SU-DHL-6 (cell line): ENCODE data around the gene OR4L1.

Source experiments
- H2AFZ ChIP-seq: fragments of 200-600 bp; sonication (generic); 2 replicates; pipeline ENCODE4 v1.6.1; 2014; ENCODE audit warnings: low read depth, mild to moderate bottlenecking, moderate library complexity, mixed read lengths, antibody characterized with exemption, low read length; ENCODE audit not compliant: severe bottlenecking
- H3F3A ChIP-seq: fragments of 200-600 bp; shearing (Covaris generic); 2 replicates; pipeline ENCODE4 v1.6.0; 2016; ENCODE audit warnings: antibody characterized with exemption, mild to moderate bottlenecking; ENCODE audit not compliant: insufficient read depth
- H3K27ac ChIP-seq: fragments of 200-600 bp; sonication (generic); 2 replicates; pipeline ENCODE4 v1.5.1; 2016; ENCODE audit warnings: low read depth, mild to moderate bottlenecking, low read length, moderate library complexity, mixed read lengths
- H3K27me3 ChIP-seq: fragments of 200-600 bp; sonication (generic), shearing (Covaris generic); 2 replicates; pipeline ENCODE4 v1.6.0; 2014; ENCODE audit warnings: mild to moderate bottlenecking, low read length
- H3K36me3 ChIP-seq: fragments of 200-600 bp; sonication (generic); 2 replicates; pipeline ENCODE4 v1.6.1; 2014; ENCODE audit warnings: mild to moderate bottlenecking, low read length, mixed read lengths
- H3K4me2 ChIP-seq: fragments of 300-600, 200-600 bp; shearing (Covaris generic), sonication (generic); 2 replicates; pipeline ENCODE4 v1.6.0; 2014; ENCODE audit warnings: low read length, low read depth, mild to moderate bottlenecking; ENCODE audit not compliant: poor library complexity, severe bottlenecking
- H3K4me3 ChIP-seq: fragments of 200-600 bp; sonication (generic); 2 replicates; pipeline ENCODE4 v1.5.1; 2014; ENCODE audit warnings: antibody characterized with exemption, low read length, mild to moderate bottlenecking, mixed read lengths; ENCODE audit not compliant: insufficient read depth, poor library complexity, severe bottlenecking
- H3K79me2 ChIP-seq: fragments of 200-600 bp; sonication (generic); 2 replicates; pipeline ENCODE4 v1.6.1; 2014; ENCODE audit warnings: mild to moderate bottlenecking, low read length, moderate library complexity; ENCODE audit not compliant: insufficient read depth
- H3K9ac ChIP-seq: fragments of 200-600 bp; sonication (generic); 2 replicates; pipeline ENCODE4 v1.7.0; 2014; ENCODE audit warnings: mild to moderate bottlenecking, low read length
- H3K9me2 ChIP-seq: fragments of 200-600 bp; sonication (generic); replicated peaks from 2 replicates; pipeline ENCODE4 v1.6.1; 2014; ENCODE audit warnings: low read length; ENCODE audit not compliant: insufficient read depth
- H3K9me3 ChIP-seq: fragments of 200-600 bp; sonication (generic); 2 replicates; pipeline ENCODE4 v1.6.1; 2014; ENCODE audit warnings: low read length, mixed read lengths; ENCODE audit not compliant: insufficient read depth
- H4K20me1 ChIP-seq: fragments of 200-600 bp; sonication (generic); 2 replicates; pipeline ENCODE4 v1.6.1; 2014; ENCODE audit warnings: low read depth, mild to moderate bottlenecking, antibody characterized with exemption, low read length, moderate library complexity, mixed read lengths
- EZH2phosphoT487 ChIP-seq: fragments of 200-600 bp; sonication (generic), shearing (Covaris generic); conservative IDR thresholded peaks from 2 replicates; pipeline ENCODE4 v1.6.1; 2018; ENCODE audit warnings: mild to moderate bottlenecking, antibody characterized with exemption, low read length, moderate library complexity, mixed read lengths
- TF ChIP-seq, protein P1 (sequence below): fragments of 200-600 bp; sonication (generic); IDR thresholded peaks from one replicate; pipeline ENCODE4 v1.5.1; 2017; ENCODE audit warnings: antibody characterized with exemption, mild to moderate bottlenecking, low read length, moderate library complexity; ENCODE audit not compliant: insufficient read depth, poor library complexity, severe bottlenecking

Gene OR4L1

DNA sequence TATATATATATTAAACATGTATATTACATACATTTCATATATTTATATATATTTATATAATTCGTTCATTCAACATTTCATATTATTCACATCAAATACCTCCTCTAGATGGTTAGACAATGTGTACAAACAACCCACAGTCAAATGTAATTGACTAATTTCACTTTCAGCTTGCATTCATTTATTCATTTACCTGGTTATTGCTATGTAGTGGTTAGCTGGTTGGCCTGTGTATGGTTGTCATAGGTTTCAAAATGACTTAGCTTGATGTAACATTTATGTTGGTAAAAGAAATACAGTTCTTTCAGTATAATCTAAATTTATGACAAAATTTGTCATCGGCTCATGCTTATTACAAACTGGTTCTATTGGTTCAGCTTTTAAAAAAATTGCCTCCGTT lies 24.4 kb upstream of the OR4L1 start:
- Histone ChIP-seq H3K27ac (no peak overlapping the region), H2AFZ (no peak overlapping the region), H4K20me1 (no peaks in the 10 kb centered on the region), H3K9ac (no peak overlapping the region), H3F3A (no peaks in the 10 kb centered on the region), H3K36me3 (no peaks in the 10 kb centered on the region), H3K9me2 (no peaks in the 10 kb centered on the region), H3K4me3 (no peak overlapping the region), H3K27me3 (no peaks in the 10 kb centered on the region), H3K79me2 (no peaks in the 10 kb centered on the region), H3K4me2 (no peak overlapping the region), H3K9me3 (no peaks in the 10 kb centered on the region)
- TF ChIP-seq, protein P1, sequence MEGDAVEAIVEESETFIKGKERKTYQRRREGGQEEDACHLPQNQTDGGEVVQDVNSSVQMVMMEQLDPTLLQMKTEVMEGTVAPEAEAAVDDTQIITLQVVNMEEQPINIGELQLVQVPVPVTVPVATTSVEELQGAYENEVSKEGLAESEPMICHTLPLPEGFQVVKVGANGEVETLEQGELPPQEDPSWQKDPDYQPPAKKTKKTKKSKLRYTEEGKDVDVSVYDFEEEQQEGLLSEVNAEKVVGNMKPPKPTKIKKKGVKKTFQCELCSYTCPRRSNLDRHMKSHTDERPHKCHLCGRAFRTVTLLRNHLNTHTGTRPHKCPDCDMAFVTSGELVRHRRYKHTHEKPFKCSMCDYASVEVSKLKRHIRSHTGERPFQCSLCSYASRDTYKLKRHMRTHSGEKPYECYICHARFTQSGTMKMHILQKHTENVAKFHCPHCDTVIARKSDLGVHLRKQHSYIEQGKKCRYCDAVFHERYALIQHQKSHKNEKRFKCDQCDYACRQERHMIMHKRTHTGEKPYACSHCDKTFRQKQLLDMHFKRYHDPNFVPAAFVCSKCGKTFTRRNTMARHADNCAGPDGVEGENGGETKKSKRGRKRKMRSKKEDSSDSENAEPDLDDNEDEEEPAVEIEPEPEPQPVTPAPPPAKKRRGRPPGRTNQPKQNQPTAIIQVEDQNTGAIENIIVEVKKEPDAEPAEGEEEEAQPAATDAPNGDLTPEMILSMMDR = no peak
- TF ChIP-seq EZH2phosphoT487 = no peak

DNA sequence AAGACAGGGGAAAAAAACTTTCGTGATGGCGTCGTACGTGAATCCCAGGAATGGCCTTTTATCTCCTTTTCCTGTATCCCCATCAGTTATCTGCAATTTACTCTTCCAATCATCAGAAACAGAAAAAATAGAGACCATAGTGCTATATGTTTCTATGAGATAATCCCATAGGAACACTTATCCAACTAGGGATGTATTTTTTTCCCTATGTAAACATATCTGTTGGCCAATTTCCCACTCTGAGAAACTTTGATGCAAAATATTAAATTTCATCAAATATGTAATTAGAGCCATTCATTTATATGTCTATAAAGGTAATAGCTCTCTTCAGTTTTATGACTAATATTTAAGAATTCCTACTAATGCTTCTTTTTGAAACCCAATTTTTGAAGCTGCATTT lies 23.9 kb upstream of the OR4L1 start, which contains the start of gene OR4K13:
TSS of gene OR4K13 (minus strand) at position 101 of the 400 bp plus-strand sequence. CDS start 1,280 bp downstream, outside the sequence.
- no peak within 1 kb of the TSS for H3K4me3 ChIP-seq
- no peaks in the 10 kb centered on the region for H3K9me3 ChIP-seq
- H4K20me1 ChIP-seq = no peaks in the 10 kb centered on the region
- no peak within 1 kb of the TSS for H3K9ac ChIP-seq
- H3K4me2 ChIP-seq = no peak within 1 kb of the TSS
- no peaks in the 10 kb centered on the region for H3F3A ChIP-seq
- no peaks in the 10 kb centered on the region for H3K27me3 ChIP-seq
- no peaks in the 10 kb centered on the region for H3K36me3 ChIP-seq
- no peak within 1 kb of the TSS for H2AFZ ChIP-seq
- TF ChIP-seq, protein P1 = no peak
- TF ChIP-seq EZH2phosphoT487 = no peak
- H3K27ac ChIP-seq = no peak within 1 kb of the TSS
- H3K9me2 ChIP-seq = no peaks in the 10 kb centered on the region
- H3K79me2 ChIP-seq = no peaks in the 10 kb centered on the region

DNA sequence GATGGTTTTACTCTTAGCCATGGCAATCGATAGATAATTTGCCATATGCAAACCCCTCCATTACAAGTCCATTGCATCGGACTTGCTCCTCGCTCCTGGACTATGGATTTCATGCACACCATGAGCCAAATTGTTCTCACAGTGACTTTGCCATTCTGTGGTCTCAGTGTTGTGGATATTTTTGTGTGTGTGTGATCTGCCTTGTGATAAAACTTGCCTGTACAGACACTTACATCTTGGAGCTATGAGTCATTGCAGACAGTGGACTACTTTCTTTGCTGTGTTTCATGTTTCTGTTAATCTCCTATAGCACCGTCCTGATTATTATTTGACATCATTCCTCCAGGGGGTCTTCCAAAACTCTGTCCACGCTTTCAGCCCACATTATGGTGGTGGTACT lies 15.6 kb upstream of the OR4L1 start:
- no peaks in the 10 kb centered on the region for H3K79me2 ChIP-seq
- H3K4me2 ChIP-seq = no peak overlapping the region
- H3K27ac ChIP-seq = no peak overlapping the region
- H3F3A ChIP-seq = no peaks in the 10 kb centered on the region
- no peaks in the 10 kb centered on the region for H3K9me3 ChIP-seq
- no peaks in the 10 kb centered on the region for H3K36me3 ChIP-seq
- no peak for TF ChIP-seq EZH2phosphoT487
- TF ChIP-seq, protein P1 = no peak
- H4K20me1 ChIP-seq = no peaks in the 10 kb centered on the region
- H2AFZ ChIP-seq = no peak overlapping the region
- no peaks in the 10 kb centered on the region for H3K9me2 ChIP-seq
- H3K27me3 ChIP-seq = no peaks in the 10 kb centered on the region
- no peak overlapping the region for H3K4me3 ChIP-seq
- H3K9ac ChIP-seq = no peak overlapping the region

DNA sequence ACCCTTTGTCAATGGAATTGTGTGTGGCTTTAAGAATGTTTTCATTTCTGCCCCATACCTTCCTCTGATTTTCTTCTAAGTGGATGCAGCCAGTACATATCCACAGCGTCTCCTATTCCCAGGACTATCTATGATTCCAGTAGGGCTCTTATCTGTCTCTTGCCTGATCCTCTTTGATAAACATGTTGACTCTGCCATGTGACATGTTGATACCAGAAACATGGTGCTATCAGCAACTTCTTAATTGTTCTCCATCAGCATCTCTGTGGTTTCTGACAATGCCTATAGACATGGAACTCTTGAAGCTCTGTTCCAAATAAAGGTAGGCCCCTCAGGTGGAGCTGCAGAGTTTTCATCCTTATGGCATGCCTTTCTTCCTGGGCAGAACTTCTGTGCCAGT lies 11.6 kb upstream of the OR4L1 start:
- Histone ChIP-seq H3K27me3 (no peaks in the 10 kb centered on the region), H2AFZ (no peak overlapping the region), H3F3A (no peaks in the 10 kb centered on the region), H3K9ac (no peak overlapping the region), H4K20me1 (no peaks in the 10 kb centered on the region), H3K9me3 (no peaks in the 10 kb centered on the region), H3K36me3 (no peaks in the 10 kb centered on the region), H3K27ac (no peak overlapping the region), H3K9me2 (no peaks in the 10 kb centered on the region), H3K4me3 (no peak overlapping the region), H3K4me2 (no peak overlapping the region), H3K79me2 (no peaks in the 10 kb centered on the region)
- TF ChIP-seq, protein P1 = no peak
- no peak for TF ChIP-seq EZH2phosphoT487
